GM12878 (cell line): Measurements from ENCODE around the gene KCNMB2. TPM values are rescaled to one million over a fixed set of nuclear protein-coding genes. Genes with fewer than 3 reads are reported as not detected.

ENCODE experiments used
- CEBPB ChIP-seq, 2 experiments: fragments of 150-350 bp in 1 of 2; IDR thresholded peaks; 2 replicates each; pipeline ENCODE4 v1.6.1; 2012 to 2014; ENCODE audit warnings: low read depth in 2 of 2, low read length in 2 of 2, borderline replicate concordance in 1 of 2, inconsistent platforms in 1 of 2
- CTCF ChIP-seq, 3 experiments: IDR thresholded peaks in 2 of 3; conservative IDR thresholded peaks in 1 of 3; 2 replicates each; pipeline ENCODE4 v1.5.1; 2011; ENCODE audit warnings: low read depth in 3 of 3, low read length in 3 of 3, mild to moderate bottlenecking in 3 of 3, control low read depth in 2 of 3, moderate library complexity in 2 of 3, inconsistent platforms in 1 of 3, mixed read lengths in 1 of 3; ENCODE audit not compliant: control insufficient read depth in 2 of 3, insufficient read depth in 1 of 3; ENCODE audit errors: extremely low read depth in 1 of 3
- E2F8 ChIP-seq: fragments of 450-650 bp; IDR thresholded peaks from 2 replicates; pipeline ENCODE4 v1.6.1; 2018; ENCODE audit warnings: mild to moderate bottlenecking, low read depth, moderate library complexity; ENCODE audit not compliant: partially characterized antibody
- ESRRA ChIP-seq: IDR thresholded peaks from 2 replicates; pipeline ENCODE4 v1.6.1; 2012; ENCODE audit warnings: mild to moderate bottlenecking, low read length, improper control_type of control experiment
- EZH2 ChIP-seq: IDR thresholded peaks from 2 replicates; pipeline ENCODE4 v1.6.1; 2012; ENCODE audit warnings: low read depth, mild to moderate bottlenecking, control low read depth, inconsistent platforms, low read length, borderline replicate concordance; ENCODE audit not compliant: control insufficient read depth
- FOS ChIP-seq: IDR thresholded peaks from 3 replicates; pipeline ENCODE4 v1.6.1; 2011; ENCODE audit warnings: borderline replicate concordance; ENCODE audit not compliant: insufficient read length; ENCODE audit errors: extremely low read depth
- PAX8 ChIP-seq: fragments of 450-650 bp; IDR thresholded peaks from 2 replicates; pipeline ENCODE4 v1.6.1; 2017; ENCODE audit warnings: mild to moderate bottlenecking, moderate library complexity
- SP1 ChIP-seq: IDR thresholded peaks from one replicate; pipeline ENCODE4 v1.6.1; 2011; ENCODE audit warnings: low read depth, low read length
- TCF12 ChIP-seq: IDR thresholded peaks from 2 replicates; pipeline ENCODE4 v1.6.1; 2011; ENCODE audit warnings: low read depth, mild to moderate bottlenecking, low read length
- TCF3 ChIP-seq: IDR thresholded peaks from 2 replicates; pipeline ENCODE4 v1.6.1; 2012; ENCODE audit warnings: low read depth, mild to moderate bottlenecking, low read length, borderline replicate concordance; ENCODE audit not compliant: insufficient read depth
- TCF7 ChIP-seq: IDR thresholded peaks from 2 replicates; pipeline ENCODE4 v1.6.1; 2014; ENCODE audit warnings: antibody characterized with exemption, borderline replicate concordance
- USF1 ChIP-seq: IDR thresholded peaks from 2 replicates; pipeline ENCODE4 v1.6.1; 2011; ENCODE audit warnings: borderline replicate concordance, low read depth, mild to moderate bottlenecking, moderate library complexity, mixed read lengths, low read length; ENCODE audit not compliant: insufficient read depth; ENCODE audit errors: extremely low read length
- polyA plus RNA-seq, 11 experiments: library from polyadenylated mRNA; depleted of rRNA in 4 of 11; unstranded in 6 of 11; stranded (reverse) in 5 of 11; fragments of >200 nt; fragmentation: Nextera tagmentation in 4 of 11; fragmentation: Illumina TruSeq in 1 of 11; extraction: Ambion mirVana in 4 of 11; extraction: Trizol in 1 of 11; gene quantifications; 1 replicate in 1 of 11; 2 replicates in 10 of 11; pipeline versions ENCODE4 v1.2.1 to v1.2.3, GENCODE V29; 2011 to 2016; ENCODE audit warnings: inconsistent platforms in 2 of 11, missing spikeins in 2 of 11, low read depth in 1 of 11
- total RNA-seq, 4 experiments: library from RNA; depleted of rRNA in 3 of 4; stranded (reverse); fragments of >200 nt in 3 of 4; fragmentation: Illumina TruSeq in 1 of 4; extraction: Trizol in 1 of 4; gene quantifications; 2 replicates each; pipeline versions ENCODE4 v1.2.1 to v1.2.3, GENCODE V29; 2013 to 2021

KCNMB2 gene
- total and polyA plus RNA-seq, 10 of the 15 experiments (the other 5 are each of a cell fraction or from before 2014, with no cell fraction given): 0.22 to 18.8 (median 11.0) TPM

- TF ChIP-seq E2F8: no peak
- no peak for TF ChIP-seq PAX8
- no peak for TF ChIP-seq TCF12
- TF ChIP-seq SP1: no peak
- no peak for TF ChIP-seq CEBPB (IDR thresholded peaks at IDR 0.05; ENCODE audit: borderline replicate concordance in 1 of 2, low read depth in 2 of 2, low read length in 2 of 2)
- no peak for TF ChIP-seq TCF7
- TF ChIP-seq USF1: no peak
- no peak for TF ChIP-seq EZH2
- TF ChIP-seq TCF3: no peak
- no peak for TF ChIP-seq FOS
- no peak for TF ChIP-seq CTCF (IDR thresholded peaks at IDR 0.05 in 2 of 3, conservative IDR thresholded peaks at IDR 0.05 in 1 of 3; ENCODE audit: control insufficient read depth in 2 of 3, extremely low read depth in 1 of 3, insufficient read depth in 1 of 3, low read depth in 3 of 3, low read length in 3 of 3)
- no peak for TF ChIP-seq ESRRA
- TF ChIP-seq, all 136 proteins: peak for 0
Observed at GRCh38 chr3:178711753-178712152, 175.5 kb downstream of the KCNMB2 start (continued).
